GM21390 (cell line): ENCODE measurements around the gene LRPPRC.
"Not testable (repeated sequence)": the region's sequence is repeated elsewhere in the genome, so short reads cannot be mapped to it uniquely, and the experiment has no call there.

Source experiments
- ATAC-seq: cut with Tn5 transposase; IDR thresholded peaks from one replicate; pipeline ENCODE4 v1.9.1; 2021; ENCODE audit not compliant: unreplicated experiment

Gene LRPPRC

GRCh38 chr2:43995733-43996533, at the start of gene LRPPRC:
TSS of gene LRPPRC (minus strand) at chr2:43995989. CDS start at chr2:43995947, 42 bp downstream.
- peak; percentile 91 for ATAC-seq

GRCh38 chr2:44045061-44045460, 49.3 kb upstream of the LRPPRC start:
- ATAC-seq: no peak

- ATAC-seq: peak; percentile 93
Observed at GRCh38 chr2:44044281-44044720, 48.5 kb upstream of the LRPPRC start.

DNA sequence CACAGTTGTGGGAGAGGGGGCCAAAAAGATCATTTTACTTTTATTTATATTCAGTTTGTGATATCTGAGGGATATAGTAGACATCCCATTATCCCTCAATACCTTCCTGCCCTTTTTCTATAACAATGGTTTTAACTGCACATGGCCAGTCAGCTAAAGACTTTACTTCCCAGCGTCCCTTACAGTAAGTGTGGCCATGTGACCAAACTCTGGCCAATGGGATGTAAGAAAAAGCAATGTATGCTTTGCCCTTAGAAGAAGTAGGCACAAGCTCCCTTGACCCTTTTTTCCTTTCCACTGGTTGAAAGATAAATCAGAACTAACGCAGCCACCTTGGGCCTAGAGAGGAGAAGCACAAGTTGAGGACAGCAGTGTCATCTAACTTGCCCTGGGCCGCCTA, 44.6 kb upstream of the LRPPRC start:
- ATAC-seq: no peak

DNA sequence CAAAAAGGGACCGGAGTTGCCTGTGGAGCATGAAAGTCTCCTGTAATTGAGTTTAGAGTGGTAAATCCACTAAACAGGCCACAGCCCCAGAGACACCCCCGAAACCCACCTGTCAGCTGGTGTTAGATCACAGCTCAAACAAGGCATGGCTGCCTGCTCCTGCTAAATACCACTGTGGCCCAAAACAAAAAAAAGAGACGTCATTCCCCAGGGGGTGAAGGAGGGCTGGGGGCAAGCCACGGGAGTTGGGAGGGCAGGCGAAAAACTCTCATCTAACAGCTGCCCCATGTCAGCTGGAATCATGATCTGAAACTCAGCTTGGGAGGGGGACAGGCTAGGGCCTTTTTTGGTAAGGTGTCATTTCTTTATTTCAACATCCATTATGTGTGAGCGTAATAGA, 42.5 kb upstream of the LRPPRC start:
- ATAC-seq: no peak

DNA sequence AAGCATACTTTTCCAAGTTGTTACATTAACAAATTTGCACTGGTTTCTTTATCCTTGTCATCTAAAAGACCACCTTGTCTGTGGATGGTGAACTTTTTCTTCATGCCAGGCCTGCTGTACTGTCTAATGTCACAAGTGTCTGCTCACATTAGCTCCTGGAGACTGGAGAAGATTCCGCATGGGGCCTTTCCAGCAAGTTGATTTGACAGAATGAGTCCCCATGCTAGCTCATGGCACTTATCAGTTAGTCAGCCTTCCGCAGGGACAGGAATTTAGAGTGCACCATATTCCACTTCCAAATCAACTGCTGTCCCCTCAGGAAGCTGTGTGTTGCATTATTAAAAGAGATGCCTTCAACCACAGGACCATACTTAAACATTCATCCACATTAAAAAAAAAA, 41.4 kb upstream of the LRPPRC start:
- no peak for ATAC-seq

DNA sequence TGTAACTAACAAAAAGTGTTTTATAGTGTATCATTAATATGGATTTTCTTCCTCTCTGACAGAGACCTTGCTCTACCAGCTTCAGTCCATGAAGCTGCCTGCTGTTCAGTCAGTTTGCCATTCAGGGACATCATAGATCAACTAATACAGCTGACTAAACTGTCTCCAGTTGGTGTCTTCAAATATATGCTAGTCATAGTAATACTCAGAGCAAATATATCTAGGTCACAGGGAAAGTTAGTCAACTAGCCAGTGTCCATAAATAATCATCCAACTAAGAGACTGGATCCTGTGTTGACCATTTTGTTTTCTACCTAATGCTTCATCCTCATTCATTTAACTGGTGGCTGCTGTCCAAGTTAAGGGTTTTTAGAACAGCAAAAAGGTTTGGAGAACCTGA, 38.2 kb upstream of the LRPPRC start:
- no peak for ATAC-seq

DNA sequence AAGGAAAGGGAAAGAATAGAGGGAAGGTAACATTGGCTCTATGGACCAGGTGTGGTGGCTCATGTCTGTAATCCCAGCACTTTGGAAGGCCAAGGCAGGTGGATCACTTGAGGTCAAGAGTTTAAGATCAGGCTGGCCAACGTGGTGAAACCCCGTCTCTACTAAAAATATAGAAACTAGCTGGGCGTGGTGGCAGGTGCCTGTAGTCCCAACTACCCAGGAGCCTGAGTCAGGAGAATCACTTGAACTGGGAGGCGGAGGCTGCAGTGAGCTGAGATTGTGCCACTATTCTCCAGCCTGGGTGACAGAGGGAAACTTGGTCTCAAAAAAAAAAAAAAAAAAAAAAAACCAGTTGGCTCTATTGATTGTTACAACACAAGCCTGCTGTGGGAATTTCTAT, 31.3 kb upstream of the LRPPRC start:
- not testable (repeated sequence) for ATAC-seq

GRCh38 chr2:44016282-44016681, 20.5 kb upstream of the LRPPRC start:
- no peak for ATAC-seq

GRCh38 chr2:44015239-44015638, 19.4 kb upstream of the LRPPRC start:
- ATAC-seq: no peak

GRCh38 chr2:44013205-44013604, 17.4 kb upstream of the LRPPRC start:
- not testable (repeated sequence) for ATAC-seq

DNA sequence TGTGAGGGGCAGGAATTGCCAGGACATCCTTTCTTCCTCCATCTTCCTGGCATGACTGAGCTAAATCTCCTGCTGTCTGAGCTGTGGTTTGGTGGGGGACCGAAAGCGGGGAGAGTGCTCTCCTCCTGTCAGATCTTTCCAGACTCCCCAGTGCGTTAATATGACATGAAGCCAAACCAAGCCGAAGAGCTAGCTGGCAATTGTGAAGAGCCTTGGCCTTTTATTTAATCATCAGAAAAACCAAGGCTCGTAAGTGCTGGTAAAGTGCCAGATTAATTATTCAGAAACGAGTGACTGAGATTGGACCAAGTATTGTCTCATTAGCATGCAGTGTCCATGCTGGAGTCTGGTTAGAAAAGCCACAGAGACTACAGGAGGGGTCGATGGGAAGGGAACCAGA, 14.5 kb upstream of the LRPPRC start:
- no peak for ATAC-seq

DNA sequence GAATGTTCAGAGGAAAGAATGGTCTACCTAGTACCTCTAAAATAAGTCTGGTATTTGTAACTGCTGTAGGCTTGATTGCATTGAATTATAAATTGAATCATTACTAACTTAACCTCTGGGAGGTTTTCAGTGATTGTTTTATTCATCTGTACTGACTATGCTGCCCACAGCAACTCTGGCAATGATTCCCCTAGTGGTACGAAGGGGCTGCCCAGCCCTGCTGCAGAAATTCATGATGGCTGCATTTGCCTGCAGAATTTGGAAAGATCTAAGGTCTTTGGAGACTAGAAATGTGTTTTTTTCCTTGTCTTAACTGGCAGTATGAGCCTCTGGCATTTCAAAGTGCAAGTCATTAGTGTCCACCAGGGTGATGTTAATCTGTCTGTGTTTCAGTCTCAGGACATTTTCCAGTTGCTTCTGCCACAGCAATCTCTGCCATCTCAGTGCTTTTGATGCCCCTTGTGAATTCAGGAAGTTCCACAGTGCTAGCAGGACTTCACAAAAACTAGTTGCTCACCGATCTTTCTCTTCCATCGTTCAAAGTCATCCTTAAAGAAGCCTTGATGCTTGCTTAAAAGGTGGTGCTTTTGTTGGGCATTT, 13.4 kb upstream of the LRPPRC start:
- ATAC-seq: no peak

DNA sequence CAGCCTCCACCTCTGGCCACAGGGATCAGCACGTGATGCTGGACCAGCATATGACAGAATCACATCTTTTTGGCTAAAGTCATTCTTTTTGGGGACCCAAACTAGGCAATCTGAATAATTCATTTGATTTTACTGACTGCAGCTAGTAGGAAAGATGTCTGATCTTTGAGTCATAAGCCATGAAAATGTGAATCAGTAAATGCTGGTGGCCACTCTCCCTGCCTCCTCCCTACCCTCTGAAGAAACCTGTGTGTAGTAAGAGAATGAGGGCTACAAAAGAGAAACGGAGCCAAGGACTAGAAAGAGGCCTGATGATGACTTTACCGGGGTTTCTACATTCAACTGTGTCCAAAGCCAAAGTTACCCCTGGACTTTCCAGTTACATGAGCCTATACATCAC, 10.1 kb upstream of the LRPPRC start:
- ATAC-seq: no peak

DNA sequence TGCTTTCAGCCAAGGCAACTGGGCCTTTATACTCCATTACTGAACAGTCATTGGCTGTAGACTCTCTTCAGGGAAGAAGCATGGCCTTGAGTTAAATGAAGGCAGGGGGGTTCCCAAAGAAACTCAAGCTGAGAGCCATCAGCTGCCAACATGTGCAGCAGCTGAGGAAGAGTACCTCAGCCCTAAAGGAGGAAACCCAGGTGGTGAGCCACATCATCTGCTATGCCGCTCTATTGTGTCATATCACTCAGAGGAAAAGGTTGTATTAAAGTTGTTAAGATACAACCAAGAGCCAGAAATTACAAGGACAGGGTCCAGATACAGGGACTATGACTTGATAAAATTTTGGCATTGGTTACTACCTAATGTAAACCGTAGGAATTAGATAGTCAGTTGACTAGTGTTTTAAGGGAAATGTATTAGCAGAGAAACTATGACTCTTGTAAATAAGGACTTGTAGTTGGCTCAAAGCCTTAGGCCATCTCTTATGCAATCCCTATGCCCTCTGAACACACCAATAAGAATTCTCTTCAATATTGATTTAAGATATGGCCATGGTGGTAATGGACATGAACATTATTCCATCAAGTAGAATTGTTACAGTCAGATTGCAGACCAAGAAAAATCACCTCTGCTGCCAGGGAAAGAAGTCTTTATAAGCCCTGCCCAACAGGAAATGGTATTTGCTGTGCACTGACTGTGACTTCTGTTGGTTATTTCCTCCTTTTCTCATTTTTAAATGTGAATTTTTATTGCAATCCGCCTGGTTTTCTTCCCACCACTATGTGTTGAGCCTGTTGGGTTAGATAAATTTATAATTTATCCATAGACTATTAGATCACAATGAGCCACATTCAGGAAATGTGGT, 9.2 kb upstream of the LRPPRC start:
- no peak for ATAC-seq

DNA sequence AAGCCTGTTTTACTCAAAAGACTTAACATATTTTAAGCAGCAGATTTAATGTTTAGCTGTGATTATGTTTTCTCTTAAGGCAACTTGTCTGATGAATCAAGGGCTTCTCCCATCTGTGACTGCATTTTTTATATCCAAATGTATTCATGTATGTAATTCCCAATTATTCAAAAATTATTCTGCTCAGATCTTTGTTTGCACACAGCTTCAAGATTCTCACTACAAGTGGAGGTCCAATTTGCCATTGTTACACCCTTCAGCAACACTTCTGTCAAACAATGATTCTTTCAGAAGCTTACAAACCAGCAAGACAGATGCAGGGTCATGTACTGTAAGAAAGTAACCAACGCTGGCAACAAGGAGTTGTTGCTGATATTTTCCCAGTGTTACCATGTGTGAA, 5.9 kb upstream of the LRPPRC start:
- ATAC-seq: no peak

DNA sequence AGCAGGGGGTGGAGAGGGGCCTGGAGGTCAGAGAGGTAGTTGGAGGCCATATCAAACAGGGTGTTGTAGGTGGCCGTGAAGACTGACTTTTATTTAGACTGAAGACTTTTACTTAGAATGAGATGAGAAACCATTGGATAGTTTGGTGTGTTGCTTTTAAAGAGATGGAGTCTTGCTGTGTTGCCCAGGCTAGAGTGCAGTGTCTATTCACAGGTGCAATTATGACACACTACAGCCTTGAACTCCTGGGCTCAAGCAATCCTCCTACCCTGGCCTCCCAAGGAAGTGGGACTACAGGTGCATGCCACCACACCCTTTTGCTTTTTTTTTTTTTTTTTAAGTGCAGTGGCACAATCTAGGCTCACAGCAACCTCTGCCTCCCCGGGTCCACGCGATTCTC, 2.5 kb upstream of the LRPPRC start:
- ATAC-seq: no peak

DNA sequence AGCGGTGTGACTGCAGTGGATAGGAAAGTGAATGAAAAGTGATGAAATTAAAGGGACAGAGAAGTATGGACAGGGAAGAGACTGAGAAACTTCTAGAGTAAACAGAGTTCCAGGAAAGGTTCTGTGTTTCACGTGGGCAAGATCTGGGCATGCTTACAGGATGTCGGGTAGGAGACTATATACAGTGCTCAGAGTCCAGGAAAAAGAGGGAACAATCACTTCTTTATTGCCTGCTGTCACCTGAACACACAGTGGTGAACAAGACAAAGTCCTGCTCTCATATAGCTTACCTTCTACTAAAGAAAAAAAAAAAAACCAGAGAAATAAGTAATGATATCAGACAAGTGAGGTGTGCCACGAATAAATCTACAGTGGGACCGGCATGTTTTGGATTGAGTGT, 2.4 kb downstream of the LRPPRC start:
- no peak for ATAC-seq

GRCh38 chr2:43989545-43989944, 6.2 kb downstream of the LRPPRC start:
- no peak for ATAC-seq

GRCh38 chr2:43986600-43986999, 9.2 kb downstream of the LRPPRC start:
- ATAC-seq: no peak

DNA sequence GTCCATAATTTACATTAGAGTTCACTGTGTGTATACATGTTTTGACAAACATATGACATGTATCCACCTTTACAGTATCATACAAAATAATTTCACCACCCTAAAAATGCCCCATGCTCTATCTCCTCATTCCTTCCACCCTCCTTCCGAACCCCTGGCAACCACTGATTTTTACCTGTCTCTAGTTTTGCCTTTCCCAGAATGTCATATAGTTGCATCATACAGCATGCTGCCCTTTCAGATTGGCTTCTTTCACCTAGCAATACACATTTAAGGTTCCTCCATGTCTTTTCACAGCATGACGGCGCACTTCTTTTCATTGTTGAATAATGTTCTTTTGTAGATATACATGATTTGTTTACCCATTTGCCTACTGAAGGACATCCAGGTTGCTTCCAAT, 10.4 kb downstream of the LRPPRC start:
- ATAC-seq: no peak

GRCh38 chr2:43984533-43984932, 11.3 kb downstream of the LRPPRC start:
- ATAC-seq: no peak
